Endometrial microvascular endothelial cells (primary cell): ENCODE measurements around the gene MTMR12. TPM values are rescaled to one million over a fixed set of nuclear protein-coding genes. Genes with fewer than 3 reads are reported as not detected.
"Not testable (repeated sequence)": the region's sequence is repeated elsewhere in the genome, so short reads cannot be mapped to it uniquely, and the experiment has no call there.

Experiments
- in situ Hi-C: cut with HindIII; loops from 2 replicates; pipeline ENCODE4 v1.10.0; 2017; ENCODE audit warnings: low sequenced_read_pairs, low pct_unique_long_range_greater_than_20kb; ENCODE audit errors: inconsistent ontology term
- total RNA-seq: library from RNA; depleted of rRNA; stranded (reverse); fragments of >200 nt; gene quantifications from one replicate; pipeline ENCODE4 v1.2.3, GENCODE V29; 2015; ENCODE audit errors: inconsistent ontology term

The MTMR12 gene
- total RNA-seq, 1 donor from 2014 or later: 26.7 TPM

DNA sequence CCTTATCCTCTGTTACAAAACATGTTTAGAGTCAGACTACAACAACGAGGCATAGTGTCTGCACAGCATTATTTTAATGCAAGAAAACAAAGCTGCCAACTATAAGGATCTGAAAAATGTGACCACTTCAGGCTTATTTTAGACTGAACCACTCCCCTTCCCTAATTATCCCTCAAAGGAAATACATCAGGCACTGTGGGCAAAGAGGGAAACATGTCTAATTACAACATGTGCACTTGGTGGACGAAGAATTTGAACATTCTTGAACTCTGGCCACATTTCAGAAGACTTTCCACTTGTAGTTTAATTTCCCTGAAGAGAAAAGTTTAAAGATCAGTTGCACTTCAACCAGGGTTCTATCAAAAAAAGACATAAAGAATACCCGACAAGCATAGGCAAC, 3.8 kb downstream of the MTMR12 start:
- in situ Hi-C loops: no loop called here

GRCh38 chr5:32307769-32308194, 5.0 kb downstream of the MTMR12 start:
- in situ Hi-C loops: no loop called here

DNA sequence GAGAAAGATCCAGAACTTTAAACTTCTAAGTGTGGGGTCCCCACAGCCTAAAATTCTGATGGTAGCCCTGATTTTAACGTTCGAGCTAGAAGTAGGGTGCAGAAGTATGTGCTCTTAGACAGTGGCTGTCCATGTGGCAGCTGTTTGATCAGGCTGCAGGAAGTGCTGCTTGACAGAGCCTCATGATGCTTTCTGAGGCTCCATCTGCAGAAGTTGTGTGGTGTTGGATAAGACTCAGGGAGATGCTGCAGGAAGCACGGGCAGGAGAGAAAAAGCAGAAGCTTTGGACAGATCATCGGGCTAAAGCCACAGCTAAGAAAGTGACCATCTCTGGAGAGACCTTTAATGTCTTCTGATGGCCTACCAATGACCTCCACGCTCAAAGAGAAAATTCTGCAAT, 8.1 kb downstream of the MTMR12 start:
- in situ Hi-C loops: no loop called here

- in situ Hi-C loops: no loop called here
Measured at GRCh38 chr5:32303755-32304120, 9.0 kb downstream of the MTMR12 start.

- in situ Hi-C loops: no loop called here
Measured at GRCh38 chr5:32302835-32303754, 9.6 kb downstream of the MTMR12 start.

DNA sequence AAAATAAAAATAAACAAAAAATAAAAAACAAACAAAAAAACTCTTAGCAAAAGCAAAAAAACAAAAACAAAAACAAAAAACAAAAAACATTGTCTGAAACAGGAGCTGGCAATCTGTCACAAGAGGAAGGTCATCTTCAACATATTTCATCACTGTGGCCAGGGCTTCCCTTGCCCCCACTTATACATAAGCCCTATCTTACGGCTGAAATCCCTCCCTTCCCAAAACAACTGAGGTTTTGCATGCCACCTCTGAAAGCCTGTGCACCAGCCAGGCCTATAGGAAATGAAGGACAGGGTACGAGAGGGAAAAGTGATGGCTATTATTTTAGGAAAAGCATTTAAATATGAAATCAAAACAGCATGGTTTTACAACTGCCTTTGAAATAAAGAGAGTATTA, 10.8 kb downstream of the MTMR12 start:
- in situ Hi-C loops: no loop called here

DNA sequence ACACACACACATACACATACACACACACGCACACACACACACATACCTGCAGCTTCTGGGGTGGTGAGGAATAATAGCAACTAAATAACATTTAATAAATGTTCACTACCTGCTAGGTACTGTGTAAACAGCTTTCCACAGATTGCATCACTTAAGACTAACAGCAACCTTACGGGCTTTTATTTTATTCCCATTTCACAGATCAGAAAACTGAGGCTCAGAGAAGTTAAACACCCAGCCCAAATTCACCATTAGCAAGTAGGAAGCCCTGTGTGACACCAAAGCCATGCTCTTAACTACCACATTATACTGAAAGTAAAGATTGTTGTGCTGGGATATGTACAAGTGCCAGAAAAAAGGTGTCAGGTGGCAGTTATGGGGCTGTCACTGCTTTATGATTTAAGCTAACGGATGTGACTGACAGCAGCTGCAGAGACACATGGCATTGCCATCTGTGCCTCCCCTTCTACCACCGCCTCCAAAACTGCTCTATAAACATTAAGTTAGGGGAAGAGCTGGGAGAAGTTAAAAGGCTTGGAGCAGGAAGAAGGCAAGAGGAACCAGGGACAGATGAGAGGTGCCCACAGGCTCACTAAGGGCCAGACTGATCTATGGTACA, 13.6 kb downstream of the MTMR12 start:
- in situ Hi-C loops: no loop called here

- in situ Hi-C loops: no loop called here
Measured at GRCh38 chr5:32298059-32298415, 14.7 kb downstream of the MTMR12 start.

DNA sequence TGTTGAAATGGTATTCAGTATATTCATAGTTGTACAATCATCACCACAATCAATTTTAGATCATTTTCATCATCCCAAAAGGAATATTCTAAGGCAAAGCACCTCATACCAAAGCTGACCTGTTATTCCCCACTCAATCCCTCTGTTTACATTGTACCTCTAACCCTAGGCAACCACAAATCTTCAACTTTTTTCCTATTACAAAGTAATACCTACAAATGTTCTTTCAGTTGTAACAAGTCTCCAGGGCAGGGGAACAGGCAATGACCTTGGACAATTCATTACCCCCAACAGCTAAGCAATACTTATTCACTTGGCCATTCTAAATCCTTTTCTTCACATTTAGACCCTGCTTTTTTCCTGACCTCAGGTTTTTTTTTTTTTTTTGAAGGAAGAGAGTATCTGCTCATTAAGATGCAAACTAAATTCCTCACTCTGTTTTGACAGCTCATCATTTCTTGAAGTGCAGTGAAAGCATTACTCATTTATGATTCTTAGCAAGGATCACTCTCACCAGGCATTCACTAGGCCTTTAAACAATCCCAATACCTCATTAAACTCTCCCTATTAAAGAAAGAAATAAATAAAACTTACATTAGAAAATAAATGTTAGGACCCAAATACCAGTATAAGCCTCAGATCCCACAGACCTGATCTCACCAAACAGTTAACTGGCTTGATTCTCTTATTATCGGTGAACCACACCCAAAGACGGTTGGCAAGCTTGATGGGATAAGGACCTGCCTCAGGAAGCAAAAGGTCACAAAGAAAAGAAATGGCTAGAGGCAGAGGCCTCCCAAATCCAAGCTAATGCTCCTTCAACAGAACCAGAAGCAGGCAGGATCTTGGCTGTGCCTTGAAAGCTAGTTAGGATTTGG, 15.3 kb downstream of the MTMR12 start:
- in situ Hi-C loops: no loop called here

DNA sequence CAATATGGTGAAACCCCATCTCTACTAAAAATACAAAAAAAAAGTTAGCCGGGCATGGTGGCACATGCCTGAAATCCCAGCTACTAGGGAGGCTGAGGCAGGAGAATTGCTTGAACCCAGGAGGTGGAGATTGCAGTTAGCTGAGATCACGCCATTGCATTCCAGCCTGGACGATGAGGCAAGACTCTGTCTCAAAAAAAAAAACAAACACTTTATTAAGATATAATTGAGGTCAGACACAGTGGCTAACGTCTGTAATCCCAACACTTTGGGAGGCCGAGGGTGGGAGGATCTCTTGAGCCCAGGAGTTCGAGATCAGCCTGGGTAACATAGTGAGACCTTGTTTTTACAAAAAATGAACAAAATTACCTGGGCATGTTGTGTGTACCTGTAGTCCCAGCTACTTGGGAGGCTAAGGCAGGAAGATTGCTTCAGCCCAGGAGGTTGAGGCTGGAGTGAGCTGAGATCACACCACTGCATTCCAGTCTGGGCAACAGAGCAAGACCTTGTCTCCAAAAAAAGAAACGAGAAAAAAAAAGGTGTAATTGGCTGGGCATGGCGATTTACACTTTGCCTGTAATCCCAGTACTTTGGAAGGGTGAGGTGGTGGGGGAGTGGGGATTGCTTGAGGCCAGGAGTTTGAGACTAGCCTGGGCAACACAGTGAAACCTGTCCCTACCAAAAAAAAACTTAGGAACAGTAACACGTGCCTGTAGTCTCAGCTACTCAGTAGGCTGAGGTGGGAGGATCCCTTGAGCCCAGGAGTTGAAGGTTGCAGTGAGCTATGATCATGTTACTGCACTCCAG, 16.6 kb downstream of the MTMR12 start:
- in situ Hi-C loops: not testable (repeated sequence)

DNA sequence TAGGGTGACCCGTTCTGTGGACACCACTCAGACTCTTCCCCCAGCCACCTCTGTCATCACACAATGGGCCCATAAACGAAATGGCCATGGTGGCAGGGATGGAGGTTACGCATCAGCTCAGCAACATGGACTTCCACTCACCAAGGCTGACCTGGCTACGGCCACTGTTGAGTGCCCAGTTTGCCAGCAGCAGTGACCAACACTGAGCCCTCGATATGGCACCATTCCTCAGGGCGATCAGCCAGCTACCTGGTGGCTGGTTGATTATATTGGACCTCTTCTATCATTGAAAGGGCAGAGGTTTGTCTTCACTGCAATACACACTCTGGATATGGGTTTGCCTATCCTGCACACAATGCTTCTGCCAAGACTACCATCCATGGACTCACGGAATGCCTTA, 21.1 kb downstream of the MTMR12 start:
- in situ Hi-C loops: no loop called here

DNA sequence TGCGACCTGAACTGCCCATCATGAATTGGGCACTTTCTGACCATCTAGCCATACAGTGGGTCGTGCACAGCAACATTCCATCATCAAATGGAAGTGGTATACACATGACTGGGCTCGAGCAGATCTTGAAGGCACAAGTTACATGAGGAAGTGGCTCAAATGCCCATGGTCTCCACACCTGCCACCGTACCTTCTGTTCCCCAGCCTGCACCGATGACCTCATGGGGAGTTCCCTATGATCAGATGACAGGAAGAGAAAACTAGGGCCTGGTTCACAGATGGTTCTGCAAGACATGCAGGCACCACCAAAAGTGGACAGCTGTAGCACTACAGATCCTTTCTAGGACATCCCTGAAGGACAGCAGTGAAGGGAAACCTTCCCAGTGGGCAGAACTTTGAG, 21.8 kb downstream of the MTMR12 start:
- in situ Hi-C loops: no loop called here

GRCh38 chr5:32290501-32290900, 22.2 kb downstream of the MTMR12 start:
- in situ Hi-C loops: not testable (repeated sequence)

DNA sequence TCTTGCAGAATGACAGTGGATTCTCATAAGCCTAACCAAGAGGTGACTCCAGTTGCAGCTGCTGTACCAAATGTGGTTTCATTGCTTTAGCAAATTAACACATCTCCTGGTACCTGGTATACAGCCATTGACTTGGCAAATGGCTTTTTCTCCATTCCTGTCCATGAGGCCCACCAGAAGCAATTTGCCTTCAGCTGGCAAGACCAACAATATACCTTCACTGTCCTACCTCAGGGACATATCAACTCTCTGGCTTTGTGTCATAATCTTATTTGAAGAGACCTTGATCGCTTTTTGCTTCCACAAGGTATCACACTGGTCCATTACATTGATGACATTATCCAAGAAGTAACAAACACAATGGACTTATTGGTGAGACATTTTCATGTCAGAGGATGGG, 22.8 kb downstream of the MTMR12 start:
- in situ Hi-C loops: not testable (repeated sequence)

- in situ Hi-C loops: not testable (repeated sequence)
Measured at GRCh38 chr5:32288135-32288534, 24.6 kb downstream of the MTMR12 start.

DNA sequence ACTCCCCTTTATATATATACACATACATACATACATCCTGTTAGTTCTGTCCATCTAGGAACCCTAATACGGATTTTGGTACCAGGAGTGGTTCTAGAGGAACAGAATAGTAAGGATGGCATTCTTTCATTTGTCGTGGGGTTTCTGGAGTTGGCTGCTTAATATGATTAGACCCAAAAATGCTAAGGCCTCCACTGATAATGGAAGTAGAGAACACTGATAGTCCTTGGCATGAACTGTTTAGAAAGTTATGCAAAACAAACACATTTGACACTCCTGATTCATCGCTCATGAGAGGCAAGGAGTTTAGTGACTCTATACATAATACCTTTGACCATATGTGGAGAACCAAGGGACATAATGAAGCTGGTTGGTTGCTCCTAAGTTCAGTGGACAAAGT, 25.2 kb downstream of the MTMR12 start:
- in situ Hi-C loops: not testable (repeated sequence)

DNA sequence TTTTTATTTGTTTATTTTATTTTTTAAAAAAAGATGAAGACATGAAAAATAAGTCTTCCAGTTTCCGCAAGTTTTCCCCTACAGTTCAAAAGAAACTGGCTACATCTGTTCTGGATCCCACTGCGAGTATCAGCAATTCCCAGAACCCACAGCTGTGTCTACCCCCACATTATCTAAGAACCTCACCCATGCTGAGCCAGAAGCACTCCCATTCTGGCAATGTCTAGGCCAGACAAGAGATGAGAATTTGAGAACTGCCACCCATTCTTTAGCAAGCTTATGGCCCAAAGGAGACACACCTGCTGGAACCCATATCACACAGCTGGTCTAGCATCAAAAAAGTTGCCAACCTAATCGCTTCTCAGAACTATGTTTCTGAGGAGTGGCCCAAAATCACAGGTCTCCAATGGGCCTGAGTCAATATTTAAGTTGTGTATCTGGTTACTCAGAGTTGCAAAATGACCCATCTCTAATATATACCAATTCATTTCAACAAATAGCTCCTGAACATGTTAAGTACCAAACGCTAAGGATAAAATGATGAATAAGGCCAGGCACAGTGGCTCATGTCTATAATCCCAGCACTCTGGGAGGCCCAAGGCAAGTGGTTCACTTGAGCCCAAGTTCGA, 27.1 kb downstream of the MTMR12 start:
- in situ Hi-C loops: no loop called here
